D721Med (cell line): ENCODE data around the gene LGALS14.
"Not testable (repeated sequence)": the region's sequence is repeated elsewhere in the genome, so short reads cannot be mapped to it uniquely, and the experiment has no call there.

Experiments
- DNase-seq: peaks from one replicate; pipeline ENCODE4 v3.0.0; 2011; ENCODE audit warnings: low spot score; ENCODE audit not compliant: insufficient read length
- FAIRE-seq: peaks from 2 replicates; lab custom pipeline; 2011; peaks lifted over from hg19 to GRCh38; lab: Jason Lieb, UNC
- TF ChIP-seq, protein P1 (sequence below): IDR thresholded peaks from 2 replicates; pipeline ENCODE4 v1.5.1; 2012; ENCODE audit warnings: mild to moderate bottlenecking, control low read depth; ENCODE audit not compliant: insufficient read depth; ENCODE audit errors: missing control alignments

Gene LGALS14

DNA sequence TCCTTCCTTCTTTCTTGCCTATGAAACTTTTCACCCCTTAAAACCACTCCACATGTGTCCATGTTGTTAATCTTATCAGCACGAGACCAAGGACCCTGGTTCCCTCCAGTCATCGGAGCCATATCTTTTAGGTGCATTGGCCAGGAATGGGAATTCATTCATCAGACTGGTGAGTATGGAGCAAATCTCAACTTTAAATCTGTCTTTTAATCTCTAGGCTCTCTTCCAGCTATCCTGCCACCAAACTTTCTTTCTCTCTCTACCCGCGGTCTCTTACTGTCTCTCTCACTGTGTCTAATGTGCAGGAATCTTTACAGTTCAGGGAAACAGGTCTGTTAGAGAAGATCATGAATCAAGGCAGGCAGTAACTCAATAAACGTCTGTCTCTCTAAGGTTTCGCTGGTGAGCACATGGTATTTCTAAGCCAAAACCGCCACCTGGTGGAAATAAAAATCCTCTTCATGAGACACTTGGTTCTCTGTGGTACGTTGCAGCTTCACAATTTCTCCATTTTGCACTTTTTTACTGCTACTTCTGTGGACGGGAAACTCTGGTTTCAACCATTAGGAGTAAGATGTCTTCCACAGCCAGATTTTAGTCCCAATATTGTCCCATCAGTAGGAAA lies 32.4 kb upstream of the LGALS14 start:
- FAIRE-seq (no peak), DNase-seq (no peak)
- TF ChIP-seq, protein P1, sequence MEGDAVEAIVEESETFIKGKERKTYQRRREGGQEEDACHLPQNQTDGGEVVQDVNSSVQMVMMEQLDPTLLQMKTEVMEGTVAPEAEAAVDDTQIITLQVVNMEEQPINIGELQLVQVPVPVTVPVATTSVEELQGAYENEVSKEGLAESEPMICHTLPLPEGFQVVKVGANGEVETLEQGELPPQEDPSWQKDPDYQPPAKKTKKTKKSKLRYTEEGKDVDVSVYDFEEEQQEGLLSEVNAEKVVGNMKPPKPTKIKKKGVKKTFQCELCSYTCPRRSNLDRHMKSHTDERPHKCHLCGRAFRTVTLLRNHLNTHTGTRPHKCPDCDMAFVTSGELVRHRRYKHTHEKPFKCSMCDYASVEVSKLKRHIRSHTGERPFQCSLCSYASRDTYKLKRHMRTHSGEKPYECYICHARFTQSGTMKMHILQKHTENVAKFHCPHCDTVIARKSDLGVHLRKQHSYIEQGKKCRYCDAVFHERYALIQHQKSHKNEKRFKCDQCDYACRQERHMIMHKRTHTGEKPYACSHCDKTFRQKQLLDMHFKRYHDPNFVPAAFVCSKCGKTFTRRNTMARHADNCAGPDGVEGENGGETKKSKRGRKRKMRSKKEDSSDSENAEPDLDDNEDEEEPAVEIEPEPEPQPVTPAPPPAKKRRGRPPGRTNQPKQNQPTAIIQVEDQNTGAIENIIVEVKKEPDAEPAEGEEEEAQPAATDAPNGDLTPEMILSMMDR: peak; percentile 59

DNA sequence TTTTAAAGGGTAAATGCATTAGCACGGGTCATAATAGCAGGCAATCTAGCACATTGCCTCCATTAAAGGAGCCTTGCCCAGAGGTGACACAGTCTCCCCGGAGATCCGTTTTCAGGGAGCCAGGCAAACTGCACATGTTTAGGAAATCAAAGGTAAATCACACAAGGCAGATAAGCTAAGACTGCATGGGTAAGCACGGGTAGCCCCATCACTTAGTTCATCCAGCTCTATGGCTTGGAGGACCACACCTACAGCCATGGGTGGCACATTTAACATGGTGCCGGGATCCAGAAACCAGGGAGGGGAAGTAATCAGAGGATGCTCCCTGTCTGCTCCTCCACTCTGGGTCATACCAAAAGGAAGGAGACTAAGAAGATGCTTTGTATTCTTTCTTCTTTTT lies 31.8 kb upstream of the LGALS14 start:
- FAIRE-seq: no peak
- TF ChIP-seq, protein P1: no peak
- no peak for DNase-seq

DNA sequence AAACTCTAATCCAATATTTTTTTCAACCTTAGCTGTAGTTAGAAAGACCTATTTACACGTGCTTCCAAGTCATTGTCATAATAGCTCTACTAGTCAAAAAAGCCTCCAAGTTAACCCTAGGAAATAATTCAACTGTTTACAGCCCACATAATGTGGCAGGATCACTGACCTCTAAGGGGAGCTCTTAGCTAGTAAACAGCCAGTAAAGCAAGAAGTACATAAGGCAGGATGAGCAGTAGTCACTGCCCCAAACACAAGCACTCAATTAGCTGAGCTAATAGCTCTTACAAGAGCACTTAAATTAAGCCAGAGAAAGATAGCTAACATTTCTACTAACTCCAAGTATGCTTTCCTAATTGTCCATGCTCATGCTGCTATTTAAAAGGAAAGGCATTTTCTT lies 30.4 kb upstream of the LGALS14 start:
- not testable (repeated sequence) for FAIRE-seq, DNase-seq

DNA sequence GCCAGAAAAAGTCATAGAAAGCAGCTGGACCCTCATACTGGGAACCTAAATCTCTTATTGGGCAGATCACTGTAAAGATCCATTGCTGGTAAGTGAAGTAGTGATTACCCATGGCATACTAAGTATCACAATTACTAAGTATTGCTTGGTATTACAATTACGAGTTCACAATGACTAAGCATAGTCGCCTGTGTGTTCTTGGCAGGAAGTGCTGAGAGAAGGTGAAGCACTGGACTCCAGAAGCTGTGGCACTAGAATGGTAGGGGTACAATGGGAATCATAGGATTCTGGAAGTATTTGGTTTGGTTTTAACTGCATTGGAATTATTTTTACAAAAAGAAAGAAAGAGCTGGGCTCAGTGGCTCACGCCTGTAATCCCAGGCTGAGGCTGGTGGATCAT lies 28.3 kb upstream of the LGALS14 start:
- TF ChIP-seq, protein P1: no peak
- DNase-seq (no peak), FAIRE-seq (no peak)

DNA sequence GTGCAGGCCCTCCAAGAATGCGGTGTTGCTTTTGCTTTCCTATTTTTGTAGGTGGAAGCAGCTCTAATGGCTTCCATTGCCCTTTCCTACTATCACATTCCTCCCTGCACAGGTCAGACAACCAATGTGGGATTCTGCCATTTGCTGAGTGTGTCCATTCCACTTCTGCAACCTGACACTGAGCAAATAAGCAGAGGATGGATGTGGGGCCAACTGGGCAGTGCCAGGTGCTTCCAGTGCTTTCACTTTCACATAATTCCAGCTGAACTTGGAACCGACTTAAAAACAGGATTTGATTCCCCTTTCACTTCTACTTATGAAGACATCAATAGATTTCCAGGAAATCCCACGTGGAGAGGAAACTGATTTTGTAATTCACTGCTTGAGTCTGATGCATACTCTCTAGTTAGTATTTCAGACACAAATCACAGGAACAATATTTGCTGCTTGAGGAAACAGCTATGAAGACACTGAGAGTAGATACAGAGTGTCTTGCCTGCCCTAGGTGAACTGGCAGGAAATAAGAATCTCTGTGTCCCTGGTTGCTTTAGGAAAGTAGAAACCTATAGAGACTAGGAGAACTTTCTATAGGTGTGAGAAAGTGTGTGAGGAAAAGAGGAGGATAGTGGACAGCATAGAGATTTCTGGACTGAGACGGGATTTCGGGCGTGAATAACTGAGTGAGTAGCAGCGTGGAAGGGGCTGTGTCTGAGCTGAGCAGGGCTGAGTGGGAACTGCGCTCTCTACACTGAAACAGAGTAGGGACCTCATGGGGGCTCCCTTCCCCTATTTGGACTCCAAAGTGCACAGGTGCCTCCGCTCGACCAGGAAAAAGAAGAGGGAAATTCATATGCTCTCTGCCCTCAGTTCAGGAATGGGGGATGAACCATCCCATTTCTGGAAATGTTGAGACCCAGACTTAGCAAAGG lies 26.1 kb upstream of the LGALS14 start:
- TF ChIP-seq, protein P1: no peak
- FAIRE-seq: no peak
- no peak for DNase-seq

DNA sequence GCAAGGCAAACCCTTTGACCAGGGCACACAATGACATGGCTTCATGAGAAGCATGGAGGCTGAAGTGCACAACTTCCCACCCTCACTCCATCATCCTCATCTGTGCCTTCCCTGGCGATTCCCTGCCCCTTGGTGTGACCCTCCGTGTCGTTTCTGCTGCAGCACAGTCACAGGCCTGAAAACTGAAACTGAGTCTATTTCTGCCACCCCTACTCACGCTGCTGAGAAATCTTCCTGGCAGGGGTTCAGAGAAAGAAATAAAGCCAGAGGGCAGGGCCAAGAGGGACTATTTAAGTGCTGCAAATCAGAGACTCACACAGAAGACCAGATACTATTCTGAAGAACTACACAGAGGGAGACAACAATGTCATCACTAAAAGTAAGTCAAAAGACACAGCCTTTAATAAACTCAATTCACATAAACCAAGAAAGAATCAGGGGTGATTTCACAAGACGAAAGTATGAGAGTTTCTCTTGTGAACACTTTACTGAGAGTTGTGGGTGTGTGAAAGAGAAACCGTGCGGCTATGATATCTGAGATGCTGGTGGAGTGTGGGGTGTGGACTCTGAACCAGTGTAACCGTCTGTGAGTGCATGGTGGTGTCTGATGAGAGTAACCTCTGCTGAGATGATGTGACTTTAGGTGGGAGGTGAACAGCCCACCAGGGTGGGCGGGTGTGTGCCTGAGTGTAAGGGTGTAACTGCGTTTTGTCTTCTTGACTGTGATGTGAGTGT lies 25.1 kb upstream of the LGALS14 start:
- FAIRE-seq (no peak), DNase-seq (no peak)
- TF ChIP-seq, protein P1: no peak

DNA sequence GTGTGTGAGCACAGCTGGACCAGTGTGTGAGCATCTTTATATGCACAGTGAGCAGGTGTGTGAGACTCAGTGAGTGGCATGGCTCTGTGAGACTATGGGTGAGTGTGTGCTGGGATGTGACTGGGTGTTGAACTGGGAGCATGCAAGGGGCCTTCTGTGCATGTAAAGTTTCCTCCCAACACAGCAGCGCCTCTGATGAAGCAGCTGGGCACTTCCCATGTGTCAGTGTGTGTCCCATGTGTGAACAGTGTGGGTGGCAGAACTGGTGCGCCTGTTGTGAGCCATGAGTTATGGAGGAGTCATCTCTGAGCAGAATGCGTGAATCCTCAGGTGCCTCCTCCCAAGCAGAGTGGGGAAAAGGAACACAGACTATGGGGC lies 24.5 kb upstream of the LGALS14 start:
- no peak for FAIRE-seq
- TF ChIP-seq, protein P1: no peak
- no peak for DNase-seq
